Amniotic stem cell (primary cell): ENCODE data around the gene SCN1A.
"Not testable (repeated sequence)": the region's sequence is repeated elsewhere in the genome, so short reads cannot be mapped to it uniquely, and the experiment has no call there.

Experiments used
- DNase-seq: peaks from one replicate; lab custom pipeline; 2025; lab: John Stamatoyannopoulos, UW

The SCN1A gene

DNA sequence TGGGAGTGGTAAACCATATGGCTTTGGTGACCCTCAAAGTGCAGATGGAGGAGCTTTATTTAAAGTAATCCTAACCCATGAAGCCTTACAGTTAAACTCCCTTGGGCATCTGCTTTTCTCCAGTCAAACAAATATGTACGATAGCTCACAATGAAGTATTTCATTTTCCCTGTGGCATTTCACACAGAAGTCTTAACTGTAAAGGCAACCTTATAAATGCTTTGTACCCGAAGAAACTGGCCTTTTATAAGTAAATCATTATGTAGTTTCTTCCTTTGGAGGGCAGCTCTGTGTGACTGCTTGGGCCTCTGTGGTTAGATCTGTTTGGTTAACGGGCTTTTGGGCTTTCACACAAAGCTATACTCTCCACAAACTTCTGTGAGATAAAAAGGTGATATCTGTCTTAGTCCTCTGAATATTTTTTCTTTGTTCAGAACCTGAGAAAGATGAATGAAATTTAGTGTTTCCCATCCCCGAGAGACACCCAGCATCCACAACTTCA, 46.6 kb downstream of the SCN1A start:
- no peak for DNase-seq

DNA sequence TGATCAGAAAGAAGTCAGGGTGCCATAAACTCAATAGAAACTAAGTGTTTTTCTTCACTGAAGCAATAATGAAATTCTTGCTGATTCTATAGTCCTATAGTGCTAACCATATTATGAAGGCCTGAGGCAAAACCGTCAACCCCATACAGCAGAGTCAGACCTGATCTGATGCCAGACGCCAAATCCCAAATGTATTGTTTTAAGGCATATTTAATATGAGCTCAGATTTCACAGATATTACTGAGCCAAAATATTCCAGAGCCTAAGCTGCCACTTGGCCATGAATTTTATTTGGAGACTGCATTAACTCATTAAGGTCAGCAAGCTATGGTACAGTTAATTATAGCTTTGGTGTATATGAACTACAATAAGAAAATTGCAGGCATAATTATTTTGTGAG, 53.4 kb downstream of the SCN1A start:
- no peak for DNase-seq

DNA sequence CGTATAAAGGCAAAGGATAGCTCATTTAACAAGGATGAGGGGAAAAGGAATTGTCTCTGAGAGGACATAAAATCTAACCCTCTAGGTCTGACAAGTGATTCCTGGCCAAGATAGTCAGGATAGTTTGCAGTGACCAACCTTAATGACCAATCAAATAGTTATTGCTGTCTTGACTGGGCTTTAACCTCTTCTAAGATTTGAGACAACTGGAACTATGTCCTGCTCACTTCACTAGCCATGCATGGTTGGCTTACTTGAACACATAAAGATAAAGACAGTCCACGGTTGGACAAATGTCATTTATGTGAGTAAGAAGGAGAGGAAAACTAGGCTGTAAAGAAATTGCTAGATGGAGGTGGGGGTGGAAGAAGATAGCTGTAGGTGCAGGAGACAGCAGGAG, 53.8 kb downstream of the SCN1A start:
- no peak for DNase-seq

- no peak for DNase-seq
Measured at GRCh38 chr2:166070231-166070630, 57.6 kb downstream of the SCN1A start.

DNA sequence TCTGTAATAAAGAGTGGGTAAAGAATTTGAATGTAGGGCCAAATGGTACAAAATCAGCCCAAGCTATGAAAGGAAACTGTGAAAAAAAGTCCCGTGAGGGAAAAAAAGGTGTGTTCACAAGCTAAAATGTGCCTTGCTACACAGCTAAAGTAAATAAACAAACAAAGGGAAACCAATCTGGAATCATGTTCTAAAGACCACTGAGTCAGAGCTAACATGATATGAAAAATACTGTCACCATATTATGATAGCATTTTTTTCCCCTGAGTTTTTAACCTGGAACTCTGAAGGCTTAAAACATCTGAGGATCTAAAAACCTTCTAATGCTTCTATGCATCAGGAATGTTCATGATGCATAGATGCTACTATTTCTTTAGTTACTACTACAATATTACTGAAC, 58.8 kb downstream of the SCN1A start:
- DNase-seq, result no peak

- no peak for DNase-seq
Measured at GRCh38 chr2:166067229-166067628, 60.6 kb downstream of the SCN1A start.

DNA sequence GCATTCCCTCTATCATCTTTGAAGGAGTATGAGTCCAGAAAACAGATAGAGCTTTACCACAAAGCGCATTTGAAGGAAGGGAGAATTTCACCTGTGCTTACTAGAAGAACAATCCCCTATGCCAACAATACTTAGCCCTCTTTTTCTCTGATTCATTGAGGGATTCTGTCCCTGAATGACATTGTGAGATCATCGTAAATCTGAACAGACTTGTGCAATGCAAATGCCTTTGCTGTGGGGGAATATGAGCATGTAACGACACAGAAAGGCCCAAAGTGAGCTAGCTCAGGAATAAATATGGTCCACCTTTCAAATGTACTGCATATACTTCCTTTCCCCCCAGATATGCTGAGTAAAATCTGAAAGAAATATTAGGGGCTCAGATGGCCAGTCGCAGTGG, 67.6 kb downstream of the SCN1A start:
- no peak for DNase-seq

- DNase-seq, result no peak
Measured at GRCh38 chr2:166057370-166058164, 70.3 kb downstream of the SCN1A start.

DNA sequence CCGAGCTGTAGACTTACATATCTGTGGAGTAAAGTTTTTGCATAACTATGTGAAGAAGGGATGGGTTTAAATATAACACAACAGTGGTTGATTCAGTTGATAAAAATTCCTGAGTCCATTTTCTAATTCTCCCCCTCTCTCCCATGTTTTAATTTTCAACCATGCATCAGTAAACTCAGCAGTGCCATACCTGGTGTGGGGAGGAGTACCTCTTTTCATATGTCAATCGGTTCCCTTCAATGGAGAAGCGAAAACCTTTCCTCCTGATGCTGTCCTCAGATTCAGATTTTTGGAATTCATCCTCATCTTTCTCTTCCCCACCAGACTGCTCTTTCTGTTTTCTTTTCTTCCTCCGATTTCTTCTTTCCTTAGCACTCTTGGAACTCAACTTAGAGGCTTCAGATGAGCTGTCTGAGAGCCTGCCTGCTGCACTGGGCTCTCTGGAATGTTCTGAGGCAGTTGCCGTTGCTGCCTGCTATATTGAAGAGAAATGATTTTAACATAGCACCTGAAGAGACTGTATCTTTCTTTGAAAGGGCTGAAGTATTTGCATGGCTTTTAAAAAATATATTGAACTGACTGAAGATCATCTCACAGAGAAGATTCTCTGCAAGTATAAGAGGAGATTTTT, 82.9 kb downstream of the SCN1A start:
- no peak for DNase-seq

DNA sequence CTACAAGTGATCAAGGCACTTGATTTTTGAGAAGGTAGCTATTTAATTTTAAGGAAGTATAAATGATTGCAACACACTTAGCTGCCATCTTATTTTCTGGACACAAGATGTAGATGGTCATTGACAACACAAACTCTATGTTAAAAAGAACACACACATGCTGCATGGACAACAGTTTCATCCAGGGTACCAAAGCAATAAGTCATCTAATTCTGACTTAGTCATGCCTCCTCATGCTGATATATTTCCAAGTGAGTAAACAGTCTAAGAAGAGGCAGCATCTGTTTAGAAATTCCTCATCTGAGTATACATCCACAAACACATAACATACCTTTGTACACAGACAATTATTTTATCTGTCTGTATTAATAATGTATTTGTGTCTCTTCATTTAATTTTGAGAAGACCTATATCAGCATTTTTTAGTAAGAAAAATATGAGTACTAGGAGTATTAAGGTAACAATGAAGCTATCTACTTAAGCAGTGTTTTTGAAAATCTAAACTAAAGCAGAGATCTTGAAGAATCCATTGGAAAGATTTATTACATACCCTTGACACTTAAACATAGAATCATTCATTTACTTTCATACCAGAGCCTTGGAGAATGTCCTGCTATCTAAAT, 84.9 kb downstream of the SCN1A start:
- no peak for DNase-seq

DNA sequence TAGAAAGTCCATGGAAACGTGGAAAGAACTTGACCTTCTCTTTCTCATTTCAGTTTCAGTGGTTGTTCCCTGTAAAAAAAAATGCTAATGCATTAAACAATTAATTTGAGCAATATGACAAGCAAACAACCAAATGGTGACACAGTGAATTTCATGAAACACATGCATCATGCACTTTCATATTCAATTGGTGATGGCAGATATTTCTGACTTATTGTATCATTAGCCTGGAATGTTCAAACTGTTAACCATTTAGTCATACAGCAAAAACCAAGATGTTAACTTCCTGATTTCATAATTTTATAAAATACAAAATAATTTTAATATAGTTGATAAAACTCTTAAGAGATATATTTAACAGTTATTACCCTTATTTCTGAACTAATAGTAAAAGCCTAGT, 85.5 kb downstream of the SCN1A start:
- DNase-seq, result no peak

DNA sequence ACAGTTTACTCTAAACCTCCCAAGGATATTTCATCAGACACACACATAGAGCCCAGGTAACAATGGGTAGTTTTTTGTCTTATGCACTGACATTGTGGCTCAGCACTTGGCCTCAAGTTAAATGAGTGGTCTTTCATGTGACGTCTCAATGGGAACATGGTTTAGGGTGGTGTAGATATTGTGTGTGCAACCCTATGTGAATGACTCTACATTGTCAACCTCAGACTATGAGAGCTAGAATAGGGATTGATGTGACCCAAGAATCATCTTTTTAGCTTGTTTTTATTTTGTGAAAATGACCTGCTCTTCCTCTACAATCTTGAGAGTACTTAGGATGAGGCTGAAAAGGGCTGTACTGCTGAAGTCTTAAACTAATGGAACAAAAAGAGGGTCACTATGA, 86.2 kb downstream of the SCN1A start:
- DNase-seq, result no peak

GRCh38 chr2:166032361-166032760, 95.5 kb downstream of the SCN1A start:
- DNase-seq, result no peak

DNA sequence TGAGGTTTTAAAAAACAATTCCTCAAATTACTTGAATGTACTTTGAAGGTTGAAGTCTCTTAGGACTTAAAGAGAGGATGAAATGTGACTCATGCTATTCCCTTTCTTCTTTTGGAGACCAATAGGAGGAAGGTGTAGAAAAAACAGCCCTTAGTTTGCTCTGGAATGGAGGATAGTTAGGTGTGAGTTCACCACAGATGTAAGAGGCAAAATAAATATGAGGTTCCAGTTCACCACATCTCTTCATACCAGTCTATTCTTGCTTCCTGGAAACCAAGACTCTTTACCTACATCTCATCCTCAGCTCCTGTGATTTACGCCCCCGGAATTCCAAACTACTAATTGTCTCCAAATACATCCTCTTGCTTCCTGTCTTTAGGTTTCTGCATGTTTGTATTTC, 96.8 kb downstream of the SCN1A start:
- DNase-seq, result no peak

DNA sequence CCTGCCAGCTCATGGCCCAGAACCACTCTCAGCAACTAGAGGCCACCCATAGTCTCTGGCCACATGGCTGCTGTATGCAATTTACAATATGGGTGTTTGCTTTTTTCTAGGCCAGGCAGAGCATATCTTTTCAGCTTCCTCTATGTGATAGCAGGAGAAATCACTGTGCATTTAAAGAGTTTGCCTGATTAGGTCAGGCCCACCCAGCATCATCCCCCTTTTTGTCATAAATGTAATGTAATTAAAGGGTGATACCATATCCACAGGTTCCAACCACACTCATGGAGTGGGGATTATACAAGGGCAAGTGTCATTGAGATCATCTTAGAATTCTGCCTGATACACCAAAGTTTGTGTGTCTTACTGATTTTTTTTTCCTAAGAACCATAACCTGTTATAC, 102.5 kb downstream of the SCN1A start:
- no peak for DNase-seq

GRCh38 chr2:166017208-166017607, 110.6 kb downstream of the SCN1A start:
- no peak for DNase-seq

- no peak for DNase-seq
Measured at GRCh38 chr2:166013878-166014277, 113.9 kb downstream of the SCN1A start.

DNA sequence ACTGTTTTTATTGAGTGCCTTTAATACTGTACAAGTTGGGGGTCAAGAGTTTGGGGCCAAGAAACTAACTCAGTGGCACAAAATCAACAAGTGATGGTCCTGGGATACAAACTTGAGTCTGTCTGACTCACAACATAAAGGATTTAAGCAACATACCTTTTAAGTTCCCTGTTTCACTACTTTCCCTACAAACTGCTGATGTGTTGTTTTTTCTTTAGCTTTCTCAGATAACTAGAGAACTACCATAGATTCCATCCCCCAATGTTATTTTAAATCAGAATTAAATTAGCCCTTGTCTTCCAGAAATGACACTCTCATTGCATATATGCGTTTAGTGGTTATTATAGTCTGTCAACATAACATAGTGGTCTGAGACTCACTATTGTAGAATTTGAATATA, 116.2 kb downstream of the SCN1A start:
- no peak for DNase-seq

GRCh38 chr2:166000401-166000800, 127.4 kb downstream of the SCN1A start:
- DNase-seq, result no peak

DNA sequence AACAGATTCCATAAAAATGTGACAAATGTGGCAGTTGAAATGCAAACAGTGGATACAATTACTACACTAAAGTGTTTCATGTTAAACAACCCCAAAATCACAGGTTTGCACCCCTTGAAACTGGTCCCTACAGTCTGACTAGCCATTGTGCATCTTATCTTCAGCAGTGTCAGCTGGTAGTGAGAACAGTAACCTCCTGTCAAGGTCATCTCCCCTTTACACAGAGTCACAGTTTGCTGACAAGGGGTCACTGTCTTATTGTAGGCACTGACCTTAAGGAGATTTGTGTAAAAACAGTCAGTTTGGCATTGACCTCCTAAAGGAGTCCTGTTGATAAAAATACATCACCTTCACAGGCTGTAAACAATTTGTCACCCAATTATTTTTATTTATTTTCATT, 137.0 kb downstream of the SCN1A start:
- no peak for DNase-seq

- no peak for DNase-seq
Measured at GRCh38 chr2:165989851-165990250, 138.0 kb downstream of the SCN1A start.

DNA sequence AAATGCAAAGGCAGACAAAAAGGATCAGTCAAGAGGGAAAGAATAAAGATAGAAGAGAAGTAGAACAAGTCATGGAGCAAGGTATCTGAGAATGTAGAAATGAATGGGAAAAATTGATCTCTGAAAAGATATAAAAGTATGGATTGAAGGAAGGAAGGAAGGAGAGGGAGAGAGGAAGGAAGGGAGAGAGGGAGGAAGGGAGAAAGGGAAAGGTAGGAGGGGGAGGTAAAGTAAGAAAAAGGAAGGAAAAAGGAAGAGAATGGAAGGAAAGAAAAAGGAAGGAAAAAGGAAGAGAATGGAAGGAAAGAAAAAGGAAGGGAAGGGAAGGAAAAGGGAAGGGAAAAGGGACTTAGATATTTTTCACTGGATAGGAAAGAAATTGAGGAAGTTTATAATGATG, 142.7 kb downstream of the SCN1A start:
- DNase-seq, result no peak

DNA sequence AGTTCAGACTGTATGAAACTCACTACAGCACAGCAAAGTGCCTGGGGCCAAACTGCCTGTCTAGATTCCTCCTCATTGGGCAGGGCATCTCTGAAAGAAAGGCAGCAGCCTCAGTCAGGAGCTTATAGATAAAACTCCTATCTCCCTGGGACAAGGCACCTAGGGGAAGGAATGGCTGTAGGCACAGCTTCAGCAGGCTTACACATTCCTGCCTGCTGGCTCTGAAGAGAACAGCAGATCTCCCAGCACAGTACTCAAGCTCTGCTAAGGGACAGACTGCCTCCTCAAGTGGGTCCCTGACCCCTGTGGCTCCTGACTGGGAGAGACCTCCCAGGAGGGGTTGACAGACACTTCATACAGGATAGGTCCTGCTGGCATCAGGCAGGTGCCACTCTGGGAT, 155.7 kb downstream of the SCN1A start:
- DNase-seq, result not testable (repeated sequence)
